Aorta (tissue), 5 donors: ENCODE measurements around the gene ZGPAT. TPM values are rescaled to one million over a fixed set of nuclear protein-coding genes. Genes with fewer than 3 reads are reported as not detected.

Experiments used
- ATAC-seq: fragments of 200-7000 bp; cut with Tn5 transposase; one replicate; pipeline ENCODE4 v1.9.1; 2022; ENCODE audit warnings: moderate library complexity; ENCODE audit not compliant: low FRiP score
- DNase-seq, 2 donors: peaks; one replicate each; pipeline ENCODE4 v3.0.0-alpha.2; 2020
- H3K27ac ChIP-seq, 2 donors: one replicate each; pipeline ENCODE4 v1.5.1; 2013; ENCODE audit warnings: low read length in 2 of 2, mild to moderate bottlenecking in 2 of 2, moderate library complexity in 2 of 2, control low read depth in 1 of 2, inconsistent platforms in 1 of 2, low read depth in 1 of 2
- H3K27me3 ChIP-seq, 2 donors: one replicate each; pipeline ENCODE4 v1.6.1; 2013; ENCODE audit warnings: control low read depth in 1 of 2, low read length in 1 of 2, mild to moderate bottlenecking in 1 of 2, moderate library complexity in 1 of 2; ENCODE audit not compliant: insufficient read depth in 2 of 2, control insufficient read depth in 1 of 2
- H3K36me3 ChIP-seq, 2 donors: one replicate each; pipeline ENCODE4 v1.6.1; 2013; ENCODE audit warnings: control low read depth in 1 of 2, low read length in 1 of 2, mild to moderate bottlenecking in 1 of 2; ENCODE audit not compliant: insufficient read depth in 2 of 2, control insufficient read depth in 1 of 2
- H3K4me1 ChIP-seq, 2 donors: one replicate each; pipeline ENCODE4 v1.6.1; 2013; ENCODE audit warnings: low read length in 2 of 2, control low read depth in 1 of 2, mild to moderate bottlenecking in 1 of 2, moderate library complexity in 1 of 2; ENCODE audit not compliant: insufficient read depth in 2 of 2, control insufficient read depth in 1 of 2
- H3K4me3 ChIP-seq, 2 donors: one replicate each; pipeline ENCODE4 v1.5.1; 2013; ENCODE audit warnings: low read length in 2 of 2, control low read depth in 1 of 2, mild to moderate bottlenecking in 1 of 2
- H3K9me3 ChIP-seq: one replicate; pipeline ENCODE4 v1.6.1; 2013; ENCODE audit warnings: mild to moderate bottlenecking, low read length; ENCODE audit not compliant: control insufficient read depth
- WGBS, 2 donors: extraction: QIAGEN DNeasy Blood & Tissue Kit; methylation state at CpG; one replicate each; pipeline ENCODE4 v1.1.7; 2013; 5-methylcytosine and 5-hydroxymethylcytosine counted together
- intact Hi-C, 2 donors: fragments of 100-400 bp; cut with DNase I; formaldehyde crosslinking; loops; one replicate each; pipeline versions ENCODE4 v1.14.2 to v1.15.0; 2022
- polyA plus RNA-seq, 2 donors: library from polyadenylated mRNA; stranded (reverse); fragments of 200-250 nt; gene quantifications; one replicate each; pipeline ENCODE4 v1.2.3, GENCODE V29; 2013
- total RNA-seq, 2 donors: library from RNA; stranded (reverse); fragmentation: NEBNext Ultra II Directional; extraction: Animal tissue kit (Norgen Biotek cat#: 25700); gene quantifications; one replicate each; pipeline ENCODE4 v1.2.1, GENCODE V29; 2021
- donor health status: healthy with polysubstance abuse.
- donor health status: Bipolar disorder and iron deficiency.
- donor health status: DM: no; HTN: no; CAD: no.
- donor health status: DM: no; HTN: no; CAD: no.
- donor health status: DM: yes; HTN: yes; CAD: no.

The ZGPAT gene
- total and polyA plus RNA-seq, 4 donors: 20.8 to 49.5 (median 25.5) TPM

GRCh38 chr20:63690003-63690897 lies 17.6 kb upstream of the ZGPAT start:
- ATAC-seq (no peak), DNase-seq (peak in 1 of 2 donors; percentile 49)
- H3K4me1 ChIP-seq: no peaks in the 10 kb centered on the region
- WGBS, 2 donors: 90 to 91% methylated on average over 36 to 40 of the region's 40 CpGs
- H3K27ac ChIP-seq: no peak overlapping the region
- no peaks in the 10 kb centered on the region for H3K36me3 ChIP-seq
- intact Hi-C loops: no loop called here
- no peak overlapping the region for H3K4me3 ChIP-seq
- H3K9me3 ChIP-seq: no peaks in the 10 kb centered on the region
- H3K27me3 ChIP-seq: no peaks in the 10 kb centered on the region

- H3K4me1 ChIP-seq: no peaks in the 10 kb centered on the region
- no peak overlapping the region for H3K4me3 ChIP-seq
- intact Hi-C loops: no loop called here
- 82 to 84% methylated on average over 23 to 24 of the region's 24 CpGs for WGBS, 2 donors
- no peaks in the 10 kb centered on the region for H3K27me3 ChIP-seq
- peak; percentile 49 to 76 for DNase-seq
- ATAC-seq: no peak
- H3K27ac ChIP-seq: no peak overlapping the region
- H3K9me3 ChIP-seq: no peaks in the 10 kb centered on the region
- H3K36me3 ChIP-seq: no peaks in the 10 kb centered on the region
These were observed 16.7 kb upstream of the ZGPAT start for GRCh38 chr20:63690898-63691710.

- Histone ChIP-seq H3K27ac (no peak overlapping the region), H3K9me3 (no peaks in the 10 kb centered on the region), H3K27me3 (no peaks in the 10 kb centered on the region), H3K4me3 (no peak overlapping the region), H3K4me1 (no peaks in the 10 kb centered on the region), H3K36me3 (no peaks in the 10 kb centered on the region)
- no peak for ATAC-seq
- peak; percentile 44 to 75 for DNase-seq
- WGBS, 2 donors: 85 to 87% methylated on average over 21 of the region's 21 CpGs
- intact Hi-C loops: no loop called here
These were observed 16.0 kb upstream of the ZGPAT start for GRCh38 chr20:63691711-63692435.

GRCh38 chr20:63692436-63693082 lies 15.3 kb upstream of the ZGPAT start:
- Histone ChIP-seq H3K27ac (no peak overlapping the region), H3K27me3 (no peaks in the 10 kb centered on the region), H3K4me1 (no peaks in the 10 kb centered on the region), H3K9me3 (no peaks in the 10 kb centered on the region), H3K4me3 (no peak overlapping the region), H3K36me3 (no peaks in the 10 kb centered on the region)
- intact Hi-C loops: no loop called here
- DNase-seq (peak; percentile 60 to 76), ATAC-seq (peak; percentile 2)
- 72 to 75% methylated on average over 20 of the region's 20 CpGs for WGBS, 2 donors

- H3K4me3 ChIP-seq: no peak overlapping the region
- H3K9me3 ChIP-seq: no peaks in the 10 kb centered on the region
- H3K36me3 ChIP-seq: no peaks in the 10 kb centered on the region
- WGBS, 2 donors: 80 to 82% methylated on average over 10 of the region's 10 CpGs
- no peaks in the 10 kb centered on the region for H3K27me3 ChIP-seq
- H3K27ac ChIP-seq: no peak overlapping the region
- no peaks in the 10 kb centered on the region for H3K4me1 ChIP-seq
- intact Hi-C loops: no loop called here
- DNase-seq: peak; percentile 44 to 51
- ATAC-seq: no peak
These were observed 14.6 kb upstream of the ZGPAT start for GRCh38 chr20:63693083-63693732.

GRCh38 chr20:63693733-63694583 lies 13.9 kb upstream of the ZGPAT start:
- Histone ChIP-seq H3K4me1 (no peaks in the 10 kb centered on the region), H3K27me3 (no peaks in the 10 kb centered on the region), H3K27ac (no peak overlapping the region), H3K4me3 (no peak overlapping the region), H3K9me3 (no peaks in the 10 kb centered on the region), H3K36me3 (no peaks in the 10 kb centered on the region)
- peak; percentile 52 to 77 for DNase-seq
- 94% methylated on average over 21 of the region's 21 CpGs for WGBS, 2 donors
- intact Hi-C loops: no loop called here
- ATAC-seq: no peak

GRCh38 chr20:63694584-63695423 lies 13.0 kb upstream of the ZGPAT start:
- Histone ChIP-seq H3K9me3 (no peaks in the 10 kb centered on the region), H3K27ac (no peak overlapping the region), H3K4me1 (no peaks in the 10 kb centered on the region), H3K4me3 (no peak overlapping the region), H3K36me3 (no peaks in the 10 kb centered on the region), H3K27me3 (no peaks in the 10 kb centered on the region)
- intact Hi-C loops: no loop called here
- DNase-seq (peak; percentile 48 to 73), ATAC-seq (no peak)
- 91% methylated on average over 37 of the region's 37 CpGs for WGBS, 2 donors
